NK-92 (cell line): Measurements from ENCODE around the gene RUFY1.
"Not testable (repeated sequence)": the region's sequence is repeated elsewhere in the genome, so short reads cannot be mapped to it uniquely, and the experiment has no call there.

Experiments
- DNase-seq: peaks from one replicate; lab custom pipeline; 2025; ENCODE audit not compliant: unreplicated experiment; lab: John Stamatoyannopoulos, UW

RUFY1 gene, protein sequence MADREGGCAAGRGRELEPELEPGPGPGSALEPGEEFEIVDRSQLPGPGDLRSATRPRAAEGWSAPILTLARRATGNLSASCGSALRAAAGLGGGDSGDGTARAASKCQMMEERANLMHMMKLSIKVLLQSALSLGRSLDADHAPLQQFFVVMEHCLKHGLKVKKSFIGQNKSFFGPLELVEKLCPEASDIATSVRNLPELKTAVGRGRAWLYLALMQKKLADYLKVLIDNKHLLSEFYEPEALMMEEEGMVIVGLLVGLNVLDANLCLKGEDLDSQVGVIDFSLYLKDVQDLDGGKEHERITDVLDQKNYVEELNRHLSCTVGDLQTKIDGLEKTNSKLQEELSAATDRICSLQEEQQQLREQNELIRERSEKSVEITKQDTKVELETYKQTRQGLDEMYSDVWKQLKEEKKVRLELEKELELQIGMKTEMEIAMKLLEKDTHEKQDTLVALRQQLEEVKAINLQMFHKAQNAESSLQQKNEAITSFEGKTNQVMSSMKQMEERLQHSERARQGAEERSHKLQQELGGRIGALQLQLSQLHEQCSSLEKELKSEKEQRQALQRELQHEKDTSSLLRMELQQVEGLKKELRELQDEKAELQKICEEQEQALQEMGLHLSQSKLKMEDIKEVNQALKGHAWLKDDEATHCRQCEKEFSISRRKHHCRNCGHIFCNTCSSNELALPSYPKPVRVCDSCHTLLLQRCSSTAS

DNA sequence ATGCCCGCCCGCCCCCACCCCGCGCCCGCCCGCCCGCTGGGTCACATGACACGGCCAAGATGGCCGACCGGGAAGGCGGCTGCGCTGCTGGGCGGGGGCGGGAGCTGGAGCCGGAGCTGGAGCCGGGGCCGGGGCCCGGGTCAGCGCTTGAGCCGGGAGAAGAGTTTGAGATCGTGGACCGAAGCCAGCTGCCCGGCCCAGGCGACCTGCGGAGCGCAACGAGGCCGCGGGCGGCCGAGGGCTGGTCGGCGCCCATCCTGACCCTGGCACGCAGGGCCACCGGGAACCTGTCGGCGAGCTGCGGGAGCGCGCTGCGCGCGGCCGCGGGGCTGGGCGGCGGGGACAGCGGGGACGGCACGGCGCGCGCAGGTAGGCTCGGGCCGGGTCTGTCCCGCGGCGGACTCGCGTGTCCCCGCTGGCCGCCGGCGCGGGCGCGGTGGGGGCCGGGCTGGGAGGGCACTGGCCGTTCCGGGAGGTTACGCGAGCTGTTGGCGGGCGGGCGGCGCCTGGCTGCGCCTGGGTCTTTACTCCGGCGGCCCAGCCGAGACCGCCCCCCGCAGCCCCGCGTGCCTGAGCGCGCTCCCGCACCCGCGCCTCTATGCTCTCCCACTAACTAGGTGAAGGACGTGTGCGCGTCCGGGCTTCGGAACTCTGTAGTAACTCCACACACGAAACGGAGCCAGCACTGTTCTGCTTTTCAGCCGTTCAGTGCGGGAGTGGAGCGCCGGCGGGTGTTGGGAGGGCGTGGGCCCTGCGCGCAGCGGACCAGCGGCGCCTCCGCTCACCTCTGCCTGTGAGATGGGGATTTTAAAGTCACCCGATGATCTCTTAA, at the start of gene RUFY1:
TSS of gene RUFY1 (plus strand) at position 44 of the 832 bp plus-strand sequence. CDS start at position 60, 16 bp downstream.
- no peak for DNase-seq

DNA sequence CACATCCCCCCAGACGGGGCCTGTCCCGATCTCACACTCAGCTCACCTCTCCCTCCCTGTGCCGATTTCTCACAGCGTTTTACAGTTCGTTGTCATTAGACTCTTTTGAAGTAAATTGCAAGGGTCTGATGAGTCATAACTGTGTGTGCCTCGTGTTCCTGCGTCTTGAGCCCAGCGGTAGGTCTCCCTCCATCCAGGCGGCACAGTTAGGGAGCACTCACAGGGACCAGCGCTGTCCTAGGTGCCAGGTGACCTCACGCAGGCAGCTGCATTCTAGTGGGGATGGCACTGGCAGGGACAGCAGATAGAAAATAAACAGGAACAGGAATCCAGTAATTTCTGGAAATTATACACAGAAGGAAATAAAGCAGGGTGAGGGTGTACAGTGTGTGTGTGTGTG, 48.4 kb upstream of the RUFY1 start:
- not testable (repeated sequence) for DNase-seq

DNA sequence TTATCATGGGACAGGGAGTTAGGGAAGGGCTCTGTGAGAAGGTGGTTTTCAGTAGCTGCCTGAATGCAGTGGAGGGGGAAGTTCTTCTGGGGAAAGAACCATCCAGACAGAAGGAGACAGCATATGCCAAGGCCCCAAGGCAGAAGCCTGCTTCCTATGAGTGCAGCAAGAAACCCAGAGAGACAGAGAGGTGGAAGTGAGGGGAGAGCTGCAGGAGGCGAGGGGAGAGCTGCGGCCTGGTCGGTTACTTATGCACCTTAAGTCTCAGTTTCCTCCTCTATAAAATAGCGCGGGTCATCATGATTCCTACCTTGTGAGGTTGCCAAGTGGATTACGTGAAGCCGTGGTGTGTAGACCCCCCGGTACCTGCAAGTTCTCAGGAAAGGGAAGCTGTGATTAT, 47.9 kb upstream of the RUFY1 start:
- not testable (repeated sequence) for DNase-seq

DNA sequence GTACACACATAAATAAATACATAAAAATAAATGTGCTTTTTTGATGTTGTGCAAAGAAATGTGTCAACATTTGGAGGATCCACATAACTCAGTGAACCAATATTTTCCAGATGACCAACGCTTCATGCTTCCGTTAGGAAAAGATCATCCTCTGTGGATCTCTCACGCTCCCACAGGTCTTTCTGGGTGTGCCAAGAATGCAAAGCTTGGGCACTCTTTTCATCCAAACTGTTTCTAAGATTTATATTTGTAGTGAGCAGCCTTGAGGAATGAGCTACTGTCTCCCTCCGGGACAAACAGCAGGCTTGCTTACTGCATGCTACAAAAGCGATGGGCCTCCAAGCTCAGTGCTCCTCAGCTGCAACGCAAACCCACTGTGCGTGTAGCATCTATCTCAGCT, 46.2 kb upstream of the RUFY1 start:
- DNase-seq: no peak

DNA sequence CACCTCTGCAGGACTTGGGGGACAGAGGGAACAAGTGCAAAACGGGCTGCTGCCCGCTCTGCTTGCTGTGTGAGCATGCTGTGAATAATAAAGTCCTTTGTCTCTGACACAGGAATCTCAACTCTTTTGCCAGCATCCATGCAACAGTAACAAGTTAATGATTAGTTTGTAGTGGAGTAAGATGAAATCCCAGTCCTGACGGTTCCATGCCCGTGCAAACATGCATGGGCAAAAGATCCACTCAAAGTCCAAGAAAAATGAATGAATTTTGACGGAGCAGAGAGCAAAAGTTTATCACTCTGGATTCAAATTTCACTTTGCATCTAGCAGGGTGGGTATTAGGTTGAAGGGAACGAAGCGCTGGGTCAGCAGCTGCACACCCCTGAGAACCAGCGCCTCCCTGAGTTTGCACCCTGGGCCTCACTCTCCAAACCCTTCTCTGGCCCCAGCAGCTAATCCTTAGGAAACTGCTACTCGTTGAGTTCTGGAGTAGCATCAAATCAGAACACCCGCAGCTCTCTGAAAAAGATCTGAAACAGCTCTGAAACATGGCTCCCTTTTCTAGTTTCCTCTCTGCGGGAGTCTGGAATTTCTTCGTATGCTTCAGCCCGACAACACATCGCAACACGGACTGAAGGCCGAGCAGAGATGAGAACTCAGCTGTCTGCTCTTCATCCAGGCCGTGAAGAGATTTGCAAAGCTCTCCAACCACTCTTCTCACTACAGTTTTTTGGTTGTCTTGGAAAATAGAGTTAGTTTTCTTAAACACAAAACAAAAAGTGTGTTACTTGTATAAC, 45.6 kb upstream of the RUFY1 start:
- no peak for DNase-seq

DNA sequence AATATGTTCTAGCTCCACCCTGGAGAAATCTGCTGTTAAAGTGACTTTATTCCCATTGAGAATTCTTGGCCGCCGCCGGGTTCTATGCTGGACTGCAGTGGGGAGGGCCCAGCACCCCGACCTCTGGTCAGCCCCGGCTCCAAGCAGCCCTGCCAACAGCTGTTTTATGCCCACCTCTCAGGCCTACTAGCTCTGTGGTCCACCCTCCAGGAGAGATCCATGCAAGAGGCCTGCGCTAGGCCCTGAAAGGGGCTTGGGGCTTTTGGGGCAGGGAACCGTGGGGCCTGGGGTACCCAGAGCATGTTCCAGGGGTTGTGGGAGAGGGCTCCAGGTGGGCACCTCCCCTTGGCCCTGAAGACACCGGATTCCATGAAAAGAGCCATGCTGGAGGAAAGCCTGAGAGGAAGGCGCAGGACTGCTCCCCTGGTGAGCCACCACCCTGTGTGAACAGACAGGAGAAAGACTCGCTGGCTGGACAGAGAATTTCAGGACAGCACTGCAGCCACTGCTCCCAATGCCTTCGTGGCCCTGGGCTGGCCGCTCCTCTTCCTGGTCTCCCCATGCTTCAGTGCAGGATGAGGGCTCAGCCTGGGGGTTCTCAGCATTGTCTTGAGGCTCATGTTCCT, 44.6 kb upstream of the RUFY1 start:
- no peak for DNase-seq

DNA sequence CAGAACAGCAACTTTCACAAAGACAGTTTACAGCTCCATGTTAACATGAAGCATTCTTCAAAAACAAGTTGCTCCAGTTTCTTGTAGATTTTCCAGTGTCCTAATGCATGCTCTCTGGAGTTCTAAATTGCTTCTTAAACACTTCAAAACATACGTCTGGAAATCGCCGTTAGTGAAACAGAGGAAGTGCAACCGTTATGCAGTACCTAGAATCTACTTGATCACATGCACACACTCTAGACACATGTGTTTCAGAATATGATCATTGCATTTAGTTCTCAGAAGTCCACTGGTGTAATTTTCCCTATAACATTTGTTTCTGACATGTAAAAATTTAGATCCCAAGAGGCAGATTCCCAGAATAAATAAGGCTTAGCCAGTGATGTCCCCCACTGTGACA, 41.1 kb upstream of the RUFY1 start:
- no peak for DNase-seq

DNA sequence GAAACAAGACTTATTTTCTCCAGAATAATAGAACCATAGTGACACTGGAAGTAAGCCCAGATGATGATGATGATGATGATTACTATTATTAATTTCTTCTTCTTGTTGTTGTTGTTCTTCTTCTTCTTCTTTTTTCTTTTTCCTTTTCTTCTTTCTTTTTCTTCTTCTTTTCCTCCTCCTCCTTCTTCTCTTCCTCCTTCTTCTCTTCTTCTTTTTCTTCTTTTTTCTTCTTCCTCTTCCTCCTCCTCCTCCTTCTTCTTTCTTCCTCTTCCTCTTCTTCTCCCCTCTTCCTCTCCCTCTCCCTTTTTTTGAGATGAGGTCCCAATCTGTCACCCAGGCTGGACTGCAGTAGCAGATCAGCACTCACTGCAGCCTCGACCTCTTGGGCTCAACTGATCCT, 40.5 kb upstream of the RUFY1 start:
- no peak for DNase-seq

DNA sequence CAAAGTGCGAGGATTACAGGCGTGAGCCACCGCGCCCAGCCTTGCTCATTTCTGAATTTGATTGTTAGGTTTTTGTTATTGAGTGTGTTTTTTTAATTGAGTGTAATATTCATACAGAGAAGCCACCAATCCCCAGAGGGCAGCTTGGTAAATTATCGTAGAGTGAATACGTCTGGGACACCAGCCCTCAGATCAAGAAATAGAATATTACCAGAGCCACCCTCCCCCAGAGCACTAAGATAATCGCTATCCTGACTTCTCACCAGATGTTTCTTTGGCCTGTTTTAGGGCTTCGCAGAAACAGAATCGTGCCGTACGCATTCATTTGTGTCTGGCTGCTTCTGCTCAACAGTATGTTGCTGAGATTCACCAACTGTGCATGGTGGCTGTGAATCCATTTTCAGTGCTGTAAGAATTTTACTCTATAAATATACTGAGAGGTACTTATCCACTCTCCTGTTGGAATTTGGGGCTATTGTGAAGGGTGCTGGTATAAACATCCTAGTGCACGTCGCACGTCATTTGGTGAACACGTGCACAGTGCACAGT, 37.8 kb upstream of the RUFY1 start:
- DNase-seq: no peak

DNA sequence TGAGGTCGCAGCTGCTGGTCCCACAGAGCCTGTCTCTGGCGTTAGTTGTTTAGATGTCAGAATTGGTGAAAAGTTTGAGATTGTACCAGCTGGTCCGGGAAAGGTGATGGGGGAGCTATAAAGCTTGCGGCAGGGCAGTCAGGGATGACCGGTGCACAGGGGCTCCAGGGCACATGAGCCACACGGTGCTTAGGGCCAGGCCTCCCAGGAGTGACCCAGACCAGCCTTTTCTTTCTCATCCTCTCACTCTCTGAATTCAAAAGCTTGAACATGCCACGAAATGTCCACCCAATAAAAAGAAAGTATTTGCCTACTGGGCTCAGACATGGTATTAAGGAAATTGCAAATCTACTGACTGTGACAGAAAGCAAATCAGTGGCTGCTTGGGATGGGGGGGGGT, 34.9 kb upstream of the RUFY1 start:
- not testable (repeated sequence) for DNase-seq

DNA sequence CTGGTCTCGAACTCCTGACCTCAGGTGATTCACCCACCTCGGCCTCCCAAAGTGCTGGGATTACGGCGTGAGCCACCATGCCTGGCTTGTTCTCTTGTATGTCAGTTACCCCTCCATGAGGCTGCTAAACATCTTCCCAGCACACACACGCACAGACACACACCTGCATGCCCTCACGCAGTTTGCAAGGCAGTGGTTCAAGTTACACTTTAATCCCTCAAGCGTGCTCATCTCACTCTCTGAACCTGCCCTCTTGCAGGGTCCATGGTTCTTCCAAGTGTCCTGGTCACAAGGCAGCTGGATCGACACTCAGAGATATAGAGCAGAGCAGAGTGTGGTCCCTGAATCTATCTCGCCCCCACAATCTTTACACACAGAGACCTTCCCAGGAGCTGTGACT, 34.1 kb upstream of the RUFY1 start:
- no peak for DNase-seq

DNA sequence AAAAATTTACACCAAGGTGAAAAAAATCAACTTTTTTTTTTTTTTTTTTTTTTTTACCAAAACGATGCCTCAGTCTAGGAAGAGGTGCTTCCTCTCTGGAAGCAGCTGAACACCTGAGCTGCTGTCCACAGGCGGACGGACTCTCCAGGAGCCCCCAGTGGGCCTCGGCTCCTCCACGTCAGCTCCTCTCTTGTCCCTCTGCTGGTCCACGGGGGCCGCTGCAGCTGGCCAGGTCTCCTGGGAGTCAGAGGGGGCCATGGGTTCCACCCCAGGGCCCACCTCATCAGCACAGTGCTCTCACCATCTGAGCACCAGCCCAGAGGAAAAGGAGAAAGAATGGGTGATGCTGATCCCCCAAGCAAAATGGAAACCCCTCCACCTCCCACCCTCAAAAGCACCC, 32.6 kb upstream of the RUFY1 start:
- not testable (repeated sequence) for DNase-seq

DNA sequence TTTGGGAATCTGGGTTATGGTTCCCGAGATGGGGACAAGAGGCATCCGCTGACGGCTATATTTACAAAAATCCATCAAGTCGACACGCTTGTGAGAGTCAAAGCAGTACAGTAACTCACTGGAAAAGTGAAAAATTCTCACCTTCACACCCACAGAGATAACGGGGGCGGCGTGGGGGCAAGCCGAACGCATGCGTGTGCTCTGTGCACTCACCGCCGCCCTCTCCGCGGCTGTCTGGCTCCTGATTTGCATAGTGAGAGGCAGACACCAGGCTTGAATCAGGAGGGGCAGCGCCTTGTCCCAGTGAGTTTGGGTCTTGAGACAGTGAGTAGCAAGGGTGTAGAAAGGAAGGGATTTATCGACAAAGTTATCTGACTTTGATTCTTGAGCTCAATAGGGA, 32.0 kb upstream of the RUFY1 start:
- DNase-seq: not testable (repeated sequence)

DNA sequence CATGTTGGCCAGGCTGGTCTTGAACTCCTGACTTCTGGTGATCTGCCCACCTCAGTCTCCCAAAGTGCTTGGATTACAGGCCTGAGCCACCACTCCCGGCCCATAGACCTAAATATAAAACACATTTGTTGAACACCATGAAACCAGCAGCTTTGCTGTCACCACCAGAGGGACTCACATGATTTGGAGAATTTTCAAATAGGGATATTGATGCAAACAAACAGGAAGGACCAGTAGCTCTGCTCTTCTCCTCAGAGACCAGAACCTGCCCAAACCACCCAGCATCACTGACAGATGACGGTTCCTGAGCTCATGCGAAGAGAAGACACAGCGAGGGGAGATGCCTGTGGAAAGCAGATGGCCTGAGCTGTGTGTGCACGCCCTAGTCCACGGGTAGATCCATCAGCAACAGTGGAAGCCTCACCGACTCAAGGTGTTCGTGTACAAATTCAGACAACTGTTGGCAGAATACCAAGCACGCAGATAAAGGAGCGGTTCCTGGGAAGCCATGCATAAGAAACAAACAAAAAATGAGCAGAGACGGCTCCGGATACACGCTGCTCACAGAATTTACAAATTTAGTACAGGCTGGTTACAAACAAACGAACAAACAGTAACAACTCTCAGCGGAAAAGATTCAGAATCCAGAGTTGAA, 30.8 kb upstream of the RUFY1 start:
- DNase-seq: not testable (repeated sequence)

DNA sequence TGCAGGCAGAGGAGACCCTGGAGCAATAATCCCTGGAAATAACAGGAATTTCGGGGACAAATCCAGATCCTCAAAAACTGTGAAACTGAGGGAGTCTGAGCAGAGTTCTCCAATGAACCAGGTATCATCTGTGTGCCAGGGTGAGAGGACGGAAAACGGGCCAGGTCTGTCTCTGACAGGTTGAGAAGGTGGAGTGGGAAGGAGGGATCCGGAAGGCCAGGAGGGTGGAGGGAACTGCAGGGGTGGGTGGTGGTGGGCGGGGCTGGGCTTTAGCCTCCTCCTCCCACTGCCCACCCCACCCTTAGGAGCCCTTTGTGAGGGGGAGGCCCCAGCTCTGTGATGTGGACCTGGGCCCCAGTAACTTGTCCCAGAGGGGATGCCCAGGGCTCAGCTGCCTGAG, 28.2 kb upstream of the RUFY1 start:
- not testable (repeated sequence) for DNase-seq

DNA sequence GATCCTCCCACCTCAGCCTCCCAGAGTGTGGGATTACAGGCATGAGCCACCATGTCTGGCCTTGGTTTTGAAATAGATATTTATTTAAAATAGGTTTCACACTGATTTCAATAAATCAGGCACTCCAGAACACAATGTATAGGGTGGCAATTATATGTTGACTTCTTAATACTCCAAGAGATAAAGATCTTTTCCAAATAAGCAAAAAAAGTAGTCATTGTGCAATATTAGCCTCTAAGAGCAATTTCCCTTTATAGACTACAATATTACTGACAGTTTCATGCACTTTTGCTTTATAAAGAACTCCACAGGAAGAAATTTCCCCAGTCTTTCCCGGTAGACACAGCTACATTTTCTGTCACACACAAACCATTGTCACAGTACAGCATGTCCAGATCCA, 23.4 kb upstream of the RUFY1 start:
- DNase-seq: no peak

DNA sequence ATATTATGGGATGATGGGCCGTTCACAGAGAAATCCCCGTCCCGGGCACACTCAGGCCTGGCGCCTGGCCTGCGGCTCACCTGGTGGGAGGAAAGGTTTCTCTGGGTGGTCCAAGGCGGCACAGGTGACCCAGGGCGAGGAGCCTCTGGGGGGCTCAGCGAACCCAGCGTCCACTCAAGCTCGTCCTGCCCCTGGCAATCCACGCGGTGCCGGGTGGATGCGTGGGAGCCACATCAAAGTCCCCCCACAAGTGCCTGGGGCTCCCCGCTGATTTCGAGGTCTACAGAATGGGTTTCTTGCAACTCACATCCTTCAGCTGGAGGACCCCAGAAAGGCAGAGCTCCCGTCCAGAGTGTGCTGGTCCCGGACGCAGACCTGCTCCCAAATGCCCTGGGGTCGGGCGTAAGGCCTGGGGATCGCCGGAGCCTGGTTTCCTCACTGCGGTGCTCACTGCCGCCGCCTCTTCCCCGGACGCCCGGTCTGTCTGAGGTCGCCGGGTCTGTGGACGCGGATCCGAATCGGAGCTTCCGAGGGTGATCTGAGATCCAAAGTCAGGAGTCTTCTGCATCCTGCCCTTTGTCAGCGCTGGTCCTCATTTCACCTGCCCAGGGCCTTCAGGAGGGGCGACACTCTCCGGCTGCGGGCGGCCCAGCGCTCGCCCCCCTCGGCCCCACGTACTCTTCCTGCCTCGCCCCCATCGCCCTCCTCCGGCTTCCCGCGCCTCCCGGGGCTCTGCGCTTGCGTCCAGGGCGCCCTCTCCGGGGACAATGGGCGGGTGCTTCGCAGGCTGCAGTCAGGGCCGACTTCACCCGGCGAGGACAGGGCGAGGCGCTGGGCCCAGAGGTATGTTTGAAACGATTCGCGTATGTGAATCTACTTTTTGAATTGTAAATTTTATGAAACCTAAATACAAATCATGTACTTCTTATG, 20.0 kb upstream of the RUFY1 start:
- DNase-seq: no peak

DNA sequence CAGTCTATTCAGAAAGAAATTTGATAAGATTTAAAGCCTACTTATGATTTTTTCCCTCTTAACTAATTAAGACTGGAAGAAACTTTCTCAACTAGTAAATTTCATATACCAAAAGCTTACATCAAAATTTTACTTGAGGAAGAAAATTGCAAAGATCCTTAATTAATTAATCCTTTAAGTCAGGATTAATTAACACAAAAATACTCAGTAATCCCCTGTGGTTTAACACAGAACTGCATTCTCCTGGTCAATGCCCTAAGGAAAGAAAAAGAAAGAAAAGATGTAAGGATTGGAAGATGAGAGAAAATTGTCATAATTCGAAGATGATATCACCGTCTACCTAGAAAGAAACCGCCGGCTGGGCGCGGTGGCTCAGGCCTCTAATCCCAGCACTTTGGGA, 17.3 kb upstream of the RUFY1 start:
- DNase-seq: no peak
